Measurements from ENCODE around the gene CDH23.

CDH23 gene

DNA sequence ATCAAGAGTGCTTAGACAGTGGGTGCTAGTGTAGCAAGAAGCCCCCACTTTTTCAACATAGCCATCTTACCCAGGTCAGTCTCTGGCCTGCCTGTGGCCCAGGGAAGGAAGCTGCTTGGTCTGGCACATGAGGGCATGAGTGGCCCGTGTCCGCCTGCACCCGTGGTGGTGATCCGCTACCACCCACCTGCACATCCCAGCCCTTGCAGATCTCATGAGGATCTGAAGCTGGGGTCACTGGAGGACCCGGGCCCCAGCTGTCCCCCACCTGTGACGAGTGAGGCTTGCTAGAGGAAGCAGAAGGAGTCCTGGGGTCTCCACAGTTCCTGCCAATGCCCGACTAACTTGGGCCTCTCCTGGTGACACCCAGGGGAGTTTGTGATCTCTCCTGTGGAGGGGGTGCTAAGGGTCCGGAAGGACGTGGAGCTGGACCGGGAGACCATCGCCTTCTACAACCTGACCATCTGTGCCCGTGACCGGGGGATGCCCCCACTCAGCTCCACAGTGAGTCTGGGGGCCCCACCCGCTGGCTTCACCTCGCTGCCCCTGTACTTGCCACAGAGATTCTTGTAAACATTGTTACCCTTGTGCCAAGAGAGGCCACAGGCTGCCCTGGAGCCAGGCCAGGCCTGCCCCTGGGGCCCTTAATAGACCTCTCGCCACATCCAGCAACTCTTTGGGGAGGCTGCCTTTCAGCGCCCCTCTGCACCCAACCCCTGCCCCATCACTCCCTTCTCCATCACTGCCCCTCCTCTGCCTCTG is 387.4 kb downstream of the CDH23 start:
- no peak overlapping the region for H3K27ac ChIP-seq
- DNase-seq (ENCODE audit: low read depth, low spot score), result no peak

DNA sequence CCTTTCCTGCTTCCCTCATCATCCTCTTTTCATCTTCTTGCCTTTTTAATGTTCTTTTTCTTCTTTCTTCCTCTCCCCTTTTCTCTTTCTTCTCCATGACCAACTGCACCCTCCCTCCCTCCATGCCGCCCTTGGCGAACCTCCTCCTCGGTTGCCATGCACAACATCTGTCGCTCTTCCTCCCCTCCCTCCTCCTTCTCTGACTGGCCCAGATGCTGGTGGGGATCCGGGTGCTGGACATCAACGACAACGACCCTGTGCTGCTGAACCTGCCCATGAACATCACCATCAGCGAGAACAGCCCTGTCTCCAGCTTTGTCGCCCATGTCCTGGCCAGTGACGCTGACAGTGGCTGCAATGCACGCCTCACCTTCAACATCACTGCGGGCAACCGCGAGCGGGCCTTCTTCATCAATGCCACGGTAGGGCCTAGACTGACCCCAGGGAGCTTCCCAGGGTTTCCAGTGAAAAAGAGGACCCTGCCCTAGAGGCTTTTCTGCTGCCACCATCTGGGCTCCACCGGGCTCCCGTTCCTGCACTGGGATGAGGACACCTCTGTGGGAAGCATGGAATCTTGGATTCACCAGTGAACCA is 388.1 kb downstream of the CDH23 start:
- no peak for DNase-seq (ENCODE audit: low read depth, low spot score)
- H3K27ac ChIP-seq, result no peak overlapping the region

DNA sequence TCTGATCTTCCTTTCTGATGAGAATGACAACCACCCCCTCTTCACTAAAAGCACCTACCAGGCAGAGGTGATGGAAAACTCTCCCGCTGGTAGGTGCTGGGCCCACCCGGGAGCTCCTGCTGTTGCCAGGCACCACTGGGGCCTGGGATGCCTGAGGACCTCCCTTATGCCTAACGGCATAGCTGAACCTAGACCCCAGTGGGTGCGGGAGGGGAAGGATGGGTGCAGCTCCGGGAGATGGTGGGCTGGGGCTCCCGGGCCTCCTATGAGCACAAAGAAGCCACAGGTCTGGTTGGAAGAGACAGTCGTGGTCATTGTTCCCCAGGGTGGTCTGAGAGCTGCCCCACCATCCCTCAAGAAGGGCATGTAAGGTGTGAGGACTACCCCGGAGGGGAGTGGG is 392.2 kb downstream of the CDH23 start:
- H3K27ac ChIP-seq, result no peak overlapping the region
- no peak for DNase-seq (ENCODE audit: low read depth, low spot score)

DNA sequence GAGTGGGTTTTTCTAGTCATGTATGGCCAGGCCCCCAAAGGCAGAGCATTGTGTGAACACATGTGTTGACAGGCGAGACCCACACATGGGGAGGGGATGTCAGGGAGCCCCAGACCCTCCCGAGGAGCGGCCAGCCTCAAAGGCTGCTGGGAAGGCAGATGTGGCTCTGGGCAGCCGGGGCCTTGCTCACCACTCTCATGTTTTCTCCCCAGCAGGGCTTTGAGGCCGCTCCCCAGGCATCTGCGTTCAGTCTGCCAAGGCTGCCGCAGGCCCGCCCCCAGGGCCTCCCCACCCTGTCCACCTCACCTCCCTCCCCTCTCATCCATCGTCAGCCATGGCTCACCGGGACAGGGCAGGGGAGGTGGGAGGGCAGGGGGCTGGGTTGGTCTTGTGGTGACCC is 393.2 kb downstream of the CDH23 start:
- DNase-seq (ENCODE audit: low read depth, low spot score), result no peak

DNA sequence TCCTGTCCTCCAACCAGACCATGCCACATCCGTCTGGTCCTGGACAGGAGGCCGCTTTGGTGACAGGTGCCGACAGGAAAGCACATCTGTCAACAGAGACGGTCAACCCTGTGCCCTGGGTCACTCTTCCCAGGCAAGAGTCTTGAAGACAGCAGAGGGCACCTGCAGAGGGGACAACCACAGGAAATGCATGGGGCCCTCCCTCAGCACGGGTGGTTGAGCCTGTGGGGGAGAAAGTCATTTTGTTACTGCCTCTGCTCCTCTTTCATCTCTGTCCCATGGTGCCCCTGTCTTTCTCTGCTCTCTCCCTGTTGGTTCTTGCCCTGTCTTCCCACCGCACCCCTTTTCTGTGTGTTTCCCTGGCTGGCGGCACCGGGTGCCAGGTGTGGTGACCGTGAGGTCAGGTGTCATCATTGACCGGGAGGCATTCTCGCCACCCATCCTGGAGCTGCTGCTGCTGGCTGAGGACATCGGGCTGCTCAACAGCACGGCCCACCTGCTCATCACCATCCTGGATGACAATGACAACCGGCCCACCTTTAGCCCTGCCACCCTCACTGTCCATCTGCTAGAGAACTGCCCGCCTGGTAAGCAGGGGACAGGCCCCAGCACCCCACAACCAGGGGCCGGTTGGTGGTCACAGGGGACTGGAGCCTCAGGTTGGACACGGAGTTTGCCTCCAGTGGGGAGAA is 394.2 kb downstream of the CDH23 start:
- no peak overlapping the region for H3K27ac ChIP-seq

More for the DNA sequence above, 393.2 kb downstream of the CDH23 start:
- no peak overlapping the region for H3K27ac ChIP-seq

DNA sequence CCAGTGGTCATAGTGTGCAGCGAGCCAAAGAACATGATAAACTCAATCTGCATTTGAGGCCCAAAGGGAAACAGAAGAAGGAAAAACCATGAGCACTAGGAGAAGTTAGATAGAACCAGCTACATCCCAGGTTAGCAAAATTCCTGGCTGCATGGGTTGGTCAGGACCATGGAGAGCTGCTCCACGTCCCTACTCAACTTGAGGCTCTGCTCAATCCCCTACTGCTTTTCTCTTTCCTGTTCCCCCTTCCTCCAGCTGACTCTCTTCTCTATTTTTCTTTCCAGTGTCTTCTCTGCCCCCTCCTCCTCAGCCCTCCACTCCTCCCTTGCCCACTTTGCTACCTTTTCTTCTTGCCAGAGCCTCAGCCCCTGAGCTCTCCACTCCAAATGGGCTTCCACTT is 398.5 kb downstream of the CDH23 start:
- no peak overlapping the region for H3K27ac ChIP-seq
- no peak for DNase-seq (ENCODE audit: low read depth, low spot score)

More for the DNA sequence above, 394.2 kb downstream of the CDH23 start:
- DNase-seq (ENCODE audit: low read depth, low spot score), result no peak

DNA sequence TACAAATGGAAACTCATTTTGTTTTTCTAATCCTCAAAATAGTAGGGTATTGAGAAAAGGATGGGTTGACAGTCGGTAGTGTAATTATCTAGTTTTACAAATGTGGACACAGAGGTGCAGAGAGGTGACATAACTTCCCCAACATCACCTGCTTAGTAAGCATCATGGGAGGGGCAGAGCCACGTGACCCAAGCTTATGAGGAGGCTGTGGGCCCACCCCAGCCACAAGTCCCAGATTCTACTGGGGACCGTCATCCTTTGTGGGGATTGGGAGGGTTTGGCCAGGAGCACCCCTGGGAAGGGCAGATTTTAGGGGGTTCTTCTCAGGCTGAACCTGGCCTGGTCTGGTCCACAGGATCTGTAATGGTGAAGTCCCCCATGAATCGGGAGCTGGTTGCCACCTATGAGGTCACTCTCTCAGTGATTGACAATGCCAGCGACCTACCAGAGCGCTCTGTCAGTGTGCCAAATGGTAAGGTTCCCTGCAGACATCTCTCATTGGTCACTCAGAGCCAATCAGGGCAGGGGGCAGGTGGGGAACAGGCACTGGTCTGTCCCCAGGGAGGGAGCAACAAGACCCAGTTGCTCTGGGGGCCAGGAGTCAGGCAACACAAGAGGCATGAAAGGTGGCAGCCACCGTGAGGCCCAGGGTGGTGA is 400.2 kb downstream of the CDH23 start:
- no peak for DNase-seq (ENCODE audit: low read depth, low spot score)
- H3K27ac ChIP-seq, result no peak overlapping the region

DNA sequence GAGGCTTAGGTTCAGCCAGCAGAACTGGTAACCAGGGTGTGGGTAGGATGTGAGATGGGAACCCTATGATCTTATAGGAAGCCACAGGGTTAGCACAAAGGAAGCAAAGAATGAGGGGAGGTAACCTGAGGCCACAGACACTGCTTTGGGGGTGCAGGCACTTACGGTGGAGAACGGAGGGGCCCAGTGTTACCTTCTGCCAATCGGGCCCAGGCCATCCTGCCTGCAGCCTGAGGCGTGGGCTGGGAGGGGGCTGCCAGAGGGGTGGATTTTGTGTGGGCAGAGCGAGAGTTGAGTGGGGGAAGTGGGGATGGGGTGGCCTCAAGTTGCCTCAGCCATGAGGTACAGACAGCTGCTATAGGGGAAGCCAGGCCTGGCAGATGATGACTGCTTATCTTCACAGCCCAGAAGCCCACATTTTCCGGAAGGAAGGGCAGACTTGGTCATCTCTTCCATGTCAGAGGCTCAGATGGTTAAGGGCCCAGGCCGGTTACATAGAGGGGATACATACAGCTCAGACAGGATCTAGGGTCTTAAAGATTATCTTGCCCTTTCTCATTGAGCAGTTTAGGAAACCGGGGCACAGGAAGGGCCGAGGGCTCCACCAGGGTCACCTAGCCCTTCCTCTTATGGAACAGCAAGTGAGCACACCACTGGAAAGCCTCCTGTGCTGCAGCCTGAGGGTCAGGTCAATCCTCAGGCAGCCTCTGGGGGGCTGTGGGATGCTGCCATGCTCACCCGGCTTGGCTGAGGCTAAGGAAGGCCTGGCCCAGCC is 401.0 kb downstream of the CDH23 start:
- DNase-seq (ENCODE audit: low read depth, low spot score), result no peak
- no peak overlapping the region for H3K27ac ChIP-seq

DNA sequence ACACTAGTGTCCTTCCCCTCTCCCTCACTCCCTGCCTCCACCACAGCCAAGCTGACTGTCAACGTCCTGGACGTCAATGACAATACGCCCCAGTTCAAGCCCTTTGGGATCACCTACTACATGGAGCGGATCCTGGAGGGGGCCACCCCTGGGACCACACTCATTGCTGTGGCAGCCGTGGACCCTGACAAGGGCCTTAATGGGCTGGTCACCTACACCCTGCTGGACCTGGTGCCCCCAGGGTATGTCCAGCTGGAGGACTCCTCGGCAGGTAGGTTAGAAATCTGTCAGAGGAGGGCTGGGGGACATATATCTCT is 401.5 kb downstream of the CDH23 start:
- no peak overlapping the region for H3K27ac ChIP-seq
- no peak for DNase-seq (ENCODE audit: low read depth, low spot score)

DNA sequence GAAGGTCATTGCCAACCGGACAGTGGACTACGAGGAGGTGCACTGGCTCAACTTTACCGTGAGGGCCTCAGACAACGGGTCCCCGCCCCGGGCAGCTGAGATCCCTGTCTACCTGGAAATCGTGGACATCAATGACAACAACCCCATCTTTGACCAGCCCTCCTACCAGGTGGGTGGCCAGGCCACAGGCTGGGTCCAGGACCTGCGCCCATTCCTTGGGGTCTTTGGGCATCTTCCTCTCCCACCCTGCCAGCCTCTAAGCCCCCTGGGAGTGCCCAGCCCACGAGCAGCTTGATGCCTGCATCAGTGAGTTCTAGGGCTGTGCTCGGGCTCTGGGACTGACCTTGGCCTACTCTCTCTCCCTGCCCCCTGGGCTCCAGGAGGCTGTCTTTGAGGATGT is 402.4 kb downstream of the CDH23 start:
- no peak for DNase-seq (ENCODE audit: low read depth, low spot score)
- H3K27ac ChIP-seq, result no peak overlapping the region

DNA sequence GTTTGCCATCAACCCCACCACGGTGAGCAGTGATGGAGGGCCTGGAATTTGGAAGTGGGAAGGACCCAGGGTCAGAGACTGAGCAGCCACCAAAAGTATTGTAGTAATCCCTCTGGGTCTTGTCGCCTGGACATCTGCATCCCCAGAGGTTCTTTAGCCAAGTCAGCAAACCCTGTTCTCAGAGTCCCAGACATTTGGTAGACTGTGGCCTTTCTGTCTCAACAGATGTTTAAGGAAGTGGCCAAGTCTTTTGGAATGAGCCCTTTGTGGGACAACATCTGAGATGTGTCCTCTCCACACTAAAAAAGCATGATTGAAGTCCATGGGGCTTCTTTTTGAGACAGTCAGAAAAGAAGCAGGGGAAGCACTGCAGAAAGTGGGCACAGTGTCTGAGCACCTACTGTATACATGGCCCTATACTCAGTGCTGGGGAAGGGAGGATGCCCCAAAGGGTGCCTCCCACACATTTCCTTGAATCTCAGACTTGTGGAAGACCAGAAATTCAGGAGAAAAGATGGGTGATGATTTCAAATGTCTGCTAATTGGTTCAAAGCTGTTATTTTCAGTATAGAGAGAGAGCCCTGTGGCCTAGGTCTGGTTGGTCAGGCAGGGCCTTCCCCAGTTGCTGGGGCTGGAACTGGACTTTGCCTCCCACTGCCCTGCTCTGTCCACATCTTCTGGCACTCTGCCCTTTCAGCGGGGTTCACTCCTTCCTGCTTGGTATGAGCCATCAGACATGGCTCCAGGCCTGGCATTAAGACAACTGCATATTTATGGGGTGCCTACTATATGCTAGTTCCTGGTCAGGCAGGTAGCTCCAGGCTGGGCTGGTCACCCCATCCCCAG is 403.1 kb downstream of the CDH23 start:
- DNase-seq (ENCODE audit: low read depth, low spot score), result no peak
- H3K27ac ChIP-seq, result no peak overlapping the region

DNA sequence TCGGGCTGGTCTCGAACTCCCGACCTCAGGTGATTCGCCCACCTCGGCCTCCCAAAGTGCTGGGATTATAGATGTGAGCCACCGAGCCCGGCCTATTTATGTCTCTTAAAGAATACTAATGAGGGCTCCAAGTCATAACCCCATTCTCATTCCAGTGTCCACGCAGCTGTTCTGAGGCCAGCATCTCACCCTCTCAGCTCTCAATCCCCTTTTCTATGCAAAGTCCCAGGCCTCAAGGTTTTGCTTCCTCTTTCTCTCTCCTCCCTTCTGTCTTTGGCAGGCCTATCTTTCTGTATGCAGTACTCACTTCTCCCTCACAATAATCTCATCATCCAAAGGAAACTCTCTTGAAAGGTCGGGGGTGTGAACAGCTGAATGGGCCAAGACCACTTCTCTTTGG is 404.6 kb downstream of the CDH23 start:
- DNase-seq (ENCODE audit: low read depth, low spot score), result no peak

DNA sequence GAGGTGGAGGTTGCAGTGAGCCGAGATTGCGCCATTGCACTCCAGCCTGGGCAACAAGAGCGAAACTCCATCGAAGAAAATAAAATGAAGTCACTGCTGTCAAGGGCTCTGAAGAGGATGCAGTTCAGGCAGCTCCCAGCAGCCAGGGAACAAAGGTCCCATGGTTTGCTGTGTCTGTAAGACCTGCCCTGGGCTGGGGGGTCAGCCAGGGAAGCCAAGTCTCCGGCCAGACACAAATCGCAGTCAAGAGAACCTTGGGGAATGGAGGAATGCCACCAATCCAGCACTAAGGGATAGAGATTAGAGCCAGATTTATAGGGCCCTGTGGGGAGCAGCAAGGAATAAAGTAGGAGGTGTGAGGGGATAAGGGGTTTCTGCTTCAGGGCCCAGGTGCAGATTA is 405.5 kb downstream of the CDH23 start:
- no peak for DNase-seq (ENCODE audit: low read depth, low spot score)
- H3K27ac ChIP-seq, result no peak overlapping the region

More for the DNA sequence above, 404.6 kb downstream of the CDH23 start:
- no peak overlapping the region for H3K27ac ChIP-seq

DNA sequence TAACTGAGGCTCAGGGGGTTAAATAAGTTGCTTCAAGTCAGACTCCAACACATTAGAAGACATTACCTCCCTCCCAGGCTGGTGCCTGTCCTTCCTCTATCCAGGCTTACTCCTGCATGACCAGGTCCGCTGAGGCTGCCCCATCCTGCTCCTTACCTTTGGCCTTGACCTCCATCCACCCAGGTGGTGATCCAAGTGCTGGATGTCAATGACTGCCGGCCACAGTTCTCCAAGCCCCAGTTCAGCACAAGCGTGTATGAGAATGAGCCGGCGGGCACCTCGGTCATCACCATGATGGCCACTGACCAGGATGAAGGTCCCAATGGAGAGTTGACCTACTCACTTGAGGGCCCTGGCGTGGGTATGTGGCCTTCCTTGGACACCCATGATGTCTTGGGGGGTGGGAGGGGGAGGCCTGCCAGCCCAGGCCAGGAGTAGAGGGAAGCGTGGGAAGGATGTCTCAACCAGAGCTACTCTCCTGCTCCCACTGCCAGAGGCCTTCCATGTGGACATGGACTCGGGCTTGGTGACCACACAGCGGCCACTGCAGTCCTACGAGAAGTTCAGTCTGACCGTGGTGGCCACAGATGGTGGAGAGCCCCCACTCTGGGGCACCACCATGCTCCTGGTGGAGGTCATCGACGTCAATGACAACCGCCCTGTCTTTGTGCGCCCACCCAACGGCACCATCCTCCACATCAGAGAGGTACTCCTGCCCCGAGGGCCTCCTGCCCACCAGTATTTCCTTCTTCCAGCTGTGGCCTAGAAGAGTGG is 406.2 kb downstream of the CDH23 start:
- H3K27ac ChIP-seq, result no peak overlapping the region
- no peak for DNase-seq (ENCODE audit: low read depth, low spot score)

DNA sequence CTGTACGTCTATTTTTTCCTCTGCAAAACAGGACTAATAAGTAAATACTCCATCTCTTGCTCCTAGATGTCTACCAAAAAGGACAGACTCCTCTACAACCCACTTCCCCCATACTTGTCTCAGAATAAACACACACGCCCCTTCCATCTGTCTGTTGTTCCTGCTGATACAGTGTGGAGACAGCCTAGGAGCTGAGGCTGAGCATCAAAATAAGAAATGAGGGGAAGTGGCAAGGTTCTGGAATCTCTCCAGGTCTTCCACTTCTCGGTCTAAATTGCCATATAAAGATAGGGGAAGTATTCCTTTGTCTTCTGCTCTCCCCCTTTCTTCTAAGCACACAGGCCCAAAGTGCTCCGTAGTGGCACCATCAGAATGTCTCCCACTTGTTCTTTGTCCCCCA is 407.4 kb downstream of the CDH23 start:
- DNase-seq (ENCODE audit: low read depth, low spot score), result no peak
- no peak overlapping the region for H3K27ac ChIP-seq

DNA sequence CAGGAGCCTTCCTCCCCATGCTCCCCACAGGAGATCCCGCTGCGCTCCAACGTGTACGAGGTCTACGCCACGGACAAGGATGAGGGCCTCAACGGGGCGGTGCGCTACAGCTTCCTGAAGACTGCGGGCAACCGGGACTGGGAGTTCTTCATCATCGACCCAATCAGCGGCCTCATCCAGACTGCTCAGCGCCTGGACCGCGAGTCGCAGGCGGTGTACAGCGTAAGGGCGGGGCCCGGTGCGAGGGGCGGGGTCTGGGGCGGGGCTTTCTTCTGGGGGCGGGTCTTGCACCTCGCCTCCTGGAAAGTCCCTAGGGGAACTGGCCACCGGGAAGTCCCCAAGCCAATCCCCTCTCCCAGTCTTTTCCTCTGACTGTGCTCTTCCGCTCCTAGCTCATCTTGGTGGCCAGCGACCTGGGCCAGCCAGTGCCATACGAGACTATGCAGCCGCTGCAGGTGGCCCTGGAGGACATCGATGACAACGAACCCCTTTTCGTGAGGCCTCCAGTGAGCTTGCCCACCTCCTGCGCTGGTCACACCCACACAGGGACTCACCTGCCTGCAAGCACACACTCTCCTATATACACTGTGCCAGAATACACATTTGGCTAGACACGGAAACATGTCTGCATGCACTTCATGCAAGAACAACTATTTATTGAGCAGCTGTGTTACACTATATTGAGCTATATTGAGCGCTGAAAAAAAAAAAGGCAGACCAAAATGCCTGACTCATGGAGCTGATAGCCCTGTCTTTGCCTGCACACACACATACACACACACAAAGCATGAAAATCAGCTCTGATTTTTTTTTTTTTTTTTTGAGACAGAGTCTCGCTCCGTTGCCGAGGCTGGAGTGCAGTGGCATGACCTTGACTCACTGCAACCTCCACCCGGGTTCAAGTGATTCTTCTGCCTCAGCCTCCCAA is 409.3 kb downstream of the CDH23 start:
- H3K27ac ChIP-seq, result no peak overlapping the region
- DNase-seq (ENCODE audit: low read depth, low spot score), result no peak

DNA sequence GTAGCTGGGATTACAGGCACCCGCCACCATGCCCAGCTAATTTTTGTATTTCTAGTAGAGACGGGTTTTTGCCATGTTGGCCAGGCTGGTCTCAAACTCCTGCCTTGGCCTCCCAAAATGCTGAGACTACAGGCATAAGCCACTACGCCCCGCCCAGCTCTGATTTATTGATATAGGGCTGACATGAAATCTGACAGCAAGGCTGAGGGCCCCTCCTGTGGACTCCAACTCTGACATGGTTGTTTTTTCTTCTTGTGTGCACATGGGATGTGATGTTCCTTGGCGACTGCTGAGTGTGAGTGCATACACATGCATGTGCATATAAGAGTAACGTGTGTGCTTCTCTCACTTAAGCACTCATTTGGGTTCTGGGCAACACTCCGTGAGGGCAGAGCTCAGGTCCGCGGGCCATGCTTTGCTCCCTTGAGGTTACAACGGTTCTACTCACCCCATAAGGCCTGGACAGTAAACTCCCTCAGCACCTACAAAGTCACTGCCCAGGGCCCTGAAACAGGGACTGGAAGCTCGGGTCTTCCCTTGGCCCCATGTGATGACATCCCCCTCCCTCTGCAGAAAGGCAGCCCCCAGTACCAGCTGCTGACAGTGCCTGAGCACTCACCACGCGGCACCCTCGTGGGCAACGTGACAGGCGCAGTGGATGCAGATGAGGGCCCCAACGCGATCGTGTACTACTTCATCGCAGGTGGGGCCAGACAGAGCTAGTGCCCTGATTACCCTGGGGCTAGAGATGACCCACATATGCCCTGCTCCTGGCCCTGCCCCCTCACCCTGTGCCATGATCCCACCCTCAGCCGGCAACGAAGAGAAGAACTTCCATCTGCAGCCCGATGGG is 410.2 kb downstream of the CDH23 start:
- no peak for DNase-seq (ENCODE audit: low read depth, low spot score)

More for the DNA sequence above, 410.2 kb downstream of the CDH23 start:
- H3K27ac ChIP-seq, result no peak overlapping the region
